Head of caudate nucleus (tissue), 42 donors: Measurements from ENCODE around the gene WDR86.

Experiments used
- DNase-seq, 42 donors: peaks; one replicate each; pipeline versions ENCODE4 v3.0.0 to v3.0.0-alpha.2; 2020 to 2021; ENCODE audit warnings: mixed read lengths in 7 of 42
- intact Hi-C: fragments of 100-400 bp; cut with DNase I; formaldehyde crosslinking; loops from one replicate; pipeline ENCODE4 v1.15.0; 2022

WDR86 gene

DNA sequence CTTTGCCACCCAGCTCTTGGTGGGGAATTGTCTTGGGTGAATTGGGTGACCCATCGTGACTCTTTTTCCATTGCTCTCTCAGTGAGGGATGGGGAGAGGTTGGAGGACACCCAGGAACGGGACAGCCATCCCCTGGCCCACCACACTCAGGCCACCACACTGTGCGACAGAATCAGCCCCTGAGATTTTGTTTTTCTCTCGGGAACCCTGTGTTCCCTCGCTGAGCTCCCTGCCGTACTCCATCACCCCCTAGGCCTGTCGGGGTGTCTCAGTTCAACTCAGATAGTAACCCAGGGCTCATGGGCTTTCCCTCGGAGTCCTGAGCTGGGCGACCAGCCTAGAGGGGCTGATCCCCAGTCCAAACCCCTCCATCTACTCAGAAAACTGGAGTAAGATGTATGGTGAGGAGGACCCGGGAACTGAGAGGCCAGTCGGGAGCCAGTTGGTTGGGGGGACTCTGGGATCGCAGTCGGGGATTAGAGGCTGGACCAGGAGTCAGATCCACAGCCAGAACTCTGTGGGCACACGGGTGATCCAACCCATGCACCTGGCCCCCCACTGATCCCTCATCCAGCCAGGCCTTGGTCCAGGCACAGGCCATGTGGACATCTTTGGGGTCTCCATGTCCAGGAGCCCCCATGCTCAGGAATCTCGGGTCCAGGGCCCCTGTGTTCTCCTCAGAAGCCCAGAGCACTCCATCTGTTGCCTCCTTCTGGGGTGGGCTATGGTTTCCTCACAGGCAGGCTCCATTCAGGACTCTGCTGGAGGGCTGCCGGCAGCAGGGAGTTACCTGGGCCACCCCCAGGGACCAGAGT lies 20.8 kb upstream of the WDR86 start:
- intact Hi-C loops, result no loop called here
- DNase-seq, result no peak

DNA sequence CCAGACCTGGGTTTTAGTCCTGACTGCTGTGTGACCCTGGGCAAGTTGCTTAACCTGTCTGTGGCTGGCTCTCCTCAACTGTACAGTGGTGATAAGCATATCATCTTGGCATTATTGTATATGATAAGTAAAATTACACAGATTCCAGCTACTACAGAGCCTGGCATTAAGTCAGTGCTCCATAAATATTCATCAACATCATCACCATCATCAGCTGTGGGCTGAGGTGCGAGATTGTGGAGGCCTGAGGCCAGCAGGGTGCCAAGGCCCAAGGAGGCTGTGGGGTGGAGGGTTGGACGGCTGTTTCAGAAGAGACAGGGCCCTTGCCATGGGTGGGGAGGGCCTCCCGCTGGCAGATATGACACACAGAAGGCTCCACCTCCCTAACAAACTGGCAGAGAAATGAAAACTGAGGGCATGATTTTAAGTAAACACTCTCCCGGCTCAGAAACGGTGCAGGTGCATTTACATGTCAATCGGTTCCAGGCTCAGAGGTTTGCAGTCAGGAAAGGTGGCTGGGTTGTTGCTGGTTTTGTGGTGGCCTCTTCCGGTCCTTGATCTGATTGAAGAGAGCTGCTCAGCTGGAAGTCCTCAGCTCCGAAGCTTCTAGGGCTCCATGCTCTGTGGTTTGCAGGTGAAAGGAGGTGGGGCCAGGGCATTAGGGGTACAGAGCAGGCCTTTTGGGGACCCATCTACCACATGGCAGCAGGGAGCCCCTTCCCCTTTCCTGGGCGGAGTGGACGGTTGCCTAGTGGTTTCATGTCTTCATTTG lies 19.9 kb upstream of the WDR86 start:
- intact Hi-C loops, result no loop called here
- no peak for DNase-seq

DNA sequence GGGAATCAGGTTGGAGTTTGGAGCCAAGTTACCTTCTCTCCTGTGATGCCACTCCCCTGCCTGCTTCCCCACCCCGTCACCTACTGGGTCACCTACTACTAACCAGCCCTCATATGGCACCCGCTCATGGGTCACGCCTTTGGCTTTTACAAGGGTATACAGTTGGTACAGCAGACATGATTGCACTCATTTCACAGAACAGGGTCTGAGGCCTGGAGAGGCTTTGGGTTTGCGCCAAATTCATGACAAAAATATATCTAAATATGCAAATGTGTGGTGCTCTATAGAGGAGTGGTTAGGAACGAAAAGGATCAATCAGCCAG lies 19.4 kb upstream of the WDR86 start:
- DNase-seq, result no peak
- intact Hi-C loops, result no loop called here

DNA sequence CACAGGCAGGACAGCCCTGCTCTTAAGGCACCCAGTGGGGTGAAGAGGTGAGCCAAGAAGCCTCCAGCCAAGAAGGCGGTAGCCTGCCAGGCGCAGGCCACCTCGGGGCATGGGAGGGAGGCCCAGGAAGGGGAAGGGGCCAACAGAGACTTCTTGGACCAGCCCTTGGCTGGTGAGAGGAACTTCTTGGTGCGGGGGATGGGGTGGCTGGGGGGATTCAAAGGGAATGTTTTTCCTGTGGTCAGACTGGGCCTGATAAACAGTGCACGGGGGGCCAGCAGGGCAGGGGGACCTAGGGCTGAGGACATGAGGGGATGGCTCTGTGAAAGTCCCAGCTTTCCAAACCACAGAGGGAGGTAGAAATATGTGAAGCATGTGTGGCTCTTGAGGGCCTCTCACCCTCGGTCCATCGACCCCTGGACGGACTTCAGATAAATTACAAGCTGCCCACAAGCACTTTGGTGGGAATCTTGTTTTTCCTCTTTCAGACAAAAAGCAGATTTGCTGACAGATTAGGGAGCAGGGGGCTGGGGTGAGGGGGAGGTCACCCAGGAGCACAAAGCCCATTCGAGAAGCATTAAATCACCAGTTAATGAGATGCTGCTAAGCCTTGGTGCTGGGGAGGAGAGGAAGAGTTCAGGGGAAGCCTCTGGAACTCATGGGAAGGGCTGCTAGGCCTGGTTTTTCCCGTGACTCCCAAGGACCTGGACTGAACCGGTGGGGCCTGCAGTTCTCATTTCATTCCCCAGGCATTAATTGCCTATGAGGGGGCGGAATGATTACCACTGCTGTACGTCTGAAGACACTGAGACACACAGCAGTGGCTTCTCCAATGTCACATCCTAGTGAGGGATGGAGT lies 18.8 kb upstream of the WDR86 start:
- peak in 14 of 42 donors; percentile 20 to 72 (median 46) for DNase-seq
- intact Hi-C loops, result no loop called here

DNA sequence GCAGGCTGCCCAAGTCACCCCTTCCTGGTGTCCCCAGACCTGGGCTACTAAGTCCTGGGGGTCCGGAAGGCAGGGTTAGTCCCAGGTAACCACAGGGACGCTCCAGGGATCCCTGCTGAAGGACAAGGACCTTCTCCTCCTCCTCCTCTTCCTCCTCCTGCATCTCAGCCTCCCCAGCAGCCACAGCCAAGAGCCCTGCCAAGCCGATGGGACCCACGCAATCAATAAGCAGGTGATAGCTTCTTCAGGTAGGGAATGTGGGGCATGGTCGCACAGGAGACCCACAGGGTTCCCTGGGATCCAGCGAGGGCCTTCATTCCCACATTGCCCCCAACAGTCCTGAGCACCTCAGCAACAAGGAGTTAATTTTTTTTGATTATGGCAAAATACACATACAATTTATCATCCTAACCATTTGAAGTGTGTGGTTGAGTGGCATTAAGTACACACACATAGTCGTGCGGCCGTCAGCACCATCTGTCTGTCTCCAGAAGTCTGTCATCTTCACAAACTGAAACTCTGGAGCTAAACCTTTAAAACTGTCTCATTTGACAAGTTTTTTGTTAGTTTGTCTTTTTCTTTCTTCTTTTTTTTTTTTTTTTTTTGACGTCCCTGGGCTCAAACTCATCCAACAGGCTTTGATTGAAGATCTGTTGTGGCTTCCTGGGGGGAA lies 18.0 kb upstream of the WDR86 start:
- no peak for DNase-seq
- intact Hi-C loops, result no loop called here

DNA sequence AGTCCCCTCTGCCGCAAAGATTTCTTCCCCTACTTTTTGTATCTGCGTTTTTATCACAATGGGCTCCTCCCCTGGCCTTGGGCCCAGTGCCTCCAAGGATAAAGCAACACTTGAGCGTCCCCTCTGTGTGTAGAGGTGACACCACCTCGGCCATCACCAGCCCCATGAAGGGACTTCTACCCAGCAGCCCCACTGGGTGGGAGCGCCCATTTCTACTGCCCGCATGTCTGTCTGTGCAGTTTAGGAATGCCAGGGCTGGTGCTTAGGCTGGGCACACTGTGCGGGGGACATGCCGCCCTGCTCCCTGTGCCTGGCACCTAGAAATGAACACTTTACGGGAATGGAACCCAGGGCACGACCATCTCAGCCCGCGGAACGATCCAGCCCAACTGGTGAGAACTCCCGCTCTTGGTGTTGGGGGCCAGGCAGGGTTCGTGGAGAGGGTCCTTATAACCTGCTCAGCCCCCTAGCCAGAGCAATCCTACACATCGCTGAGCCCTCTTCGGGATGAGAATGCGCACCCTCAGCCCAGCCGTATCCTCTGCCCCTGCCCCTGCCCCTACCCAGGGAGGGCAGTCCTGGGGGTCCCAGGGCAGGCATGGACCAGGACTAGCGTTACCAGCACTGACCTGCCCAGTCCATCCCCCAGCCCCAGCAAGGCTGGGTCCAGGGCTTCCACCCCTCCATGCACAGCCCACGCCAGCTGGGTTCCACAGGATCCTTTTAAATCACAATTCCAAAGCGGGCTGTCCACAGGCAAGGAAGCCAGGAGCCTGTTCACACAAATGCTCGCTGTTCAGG lies 17.3 kb upstream of the WDR86 start:
- intact Hi-C loops, result no loop called here
- DNase-seq, result no peak

DNA sequence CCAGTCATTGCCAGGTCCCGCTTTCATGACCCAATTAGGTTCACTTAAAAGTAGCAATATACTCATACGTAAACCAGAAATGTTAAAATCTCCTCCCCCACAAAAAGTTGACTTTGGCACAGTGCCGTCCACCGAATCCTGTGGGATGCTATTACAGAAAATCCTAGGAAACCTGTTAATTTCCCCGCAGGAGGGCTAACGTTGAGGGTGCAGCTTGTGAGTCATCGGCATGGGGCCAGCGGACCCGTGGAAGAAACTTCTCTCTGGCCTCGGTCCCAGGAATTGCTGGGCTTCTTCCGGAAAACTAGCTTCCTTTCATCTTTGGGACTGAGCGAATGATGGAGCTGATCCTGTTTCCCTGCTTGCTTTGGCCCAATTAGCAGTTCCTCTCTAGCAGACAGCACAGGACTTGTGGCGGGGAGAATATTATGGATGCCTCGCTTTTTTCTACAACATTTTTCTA lies 16.6 kb upstream of the WDR86 start:
- intact Hi-C loops, result no loop called here
- peak in 7 of 42 donors; percentile 16 to 71 (median 49) for DNase-seq

DNA sequence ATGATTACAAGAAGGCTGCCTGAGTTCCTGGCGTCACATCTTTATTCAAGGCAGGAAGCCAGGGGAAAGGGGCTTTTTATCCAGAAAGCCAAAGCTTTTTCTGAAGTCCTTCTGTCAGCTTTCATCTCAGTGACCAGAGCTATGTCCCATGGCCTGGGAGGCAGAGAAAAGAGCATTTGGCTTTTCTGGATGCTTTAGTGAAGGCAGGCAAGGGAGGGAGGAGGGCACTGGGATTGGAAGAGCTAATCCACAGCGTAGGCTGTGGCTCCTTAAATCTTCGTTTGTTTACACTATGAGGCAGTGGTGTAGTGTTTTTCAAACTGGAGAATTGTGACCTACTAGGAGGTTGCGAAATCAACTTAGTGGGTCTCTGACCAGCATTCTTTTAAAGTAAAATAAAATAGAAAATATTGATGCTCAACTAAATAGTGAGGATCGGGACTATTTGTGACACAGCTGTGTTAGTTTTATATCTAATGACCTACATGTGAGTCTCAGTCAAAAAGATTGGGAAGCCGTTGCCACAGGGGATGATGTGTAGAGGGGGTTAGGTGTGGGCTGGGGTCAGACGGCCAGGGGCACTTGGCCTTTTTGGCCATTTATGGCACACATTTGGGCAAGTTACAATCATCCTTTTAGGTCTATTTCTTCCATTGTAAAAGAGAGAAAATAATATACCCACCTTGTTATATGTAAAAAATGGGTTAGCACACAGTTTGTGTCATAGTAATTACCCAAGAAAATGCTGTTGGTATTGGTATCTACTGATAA lies 16.0 kb upstream of the WDR86 start:
- DNase-seq, result no peak
- intact Hi-C loops, result no loop called here

DNA sequence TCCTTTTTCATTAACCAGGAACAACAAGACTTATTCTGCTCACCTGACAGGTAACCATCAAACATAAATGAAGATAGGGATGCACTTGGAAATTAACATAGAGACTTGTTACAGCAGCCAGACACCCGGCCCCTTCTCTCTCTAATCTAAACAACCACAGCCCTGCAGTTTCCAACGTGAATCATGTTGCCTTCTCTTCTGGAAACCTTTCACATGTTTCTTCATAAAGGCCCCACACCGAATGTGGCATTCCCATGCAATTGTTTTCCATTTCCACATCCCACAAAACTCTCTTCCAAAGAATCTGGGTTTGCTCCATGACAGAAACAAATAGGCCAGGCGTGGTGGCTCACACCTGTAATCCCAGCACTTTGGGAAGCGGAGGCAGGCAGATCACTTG lies 15.0 kb upstream of the WDR86 start:
- no peak for DNase-seq
- intact Hi-C loops, result no loop called here

DNA sequence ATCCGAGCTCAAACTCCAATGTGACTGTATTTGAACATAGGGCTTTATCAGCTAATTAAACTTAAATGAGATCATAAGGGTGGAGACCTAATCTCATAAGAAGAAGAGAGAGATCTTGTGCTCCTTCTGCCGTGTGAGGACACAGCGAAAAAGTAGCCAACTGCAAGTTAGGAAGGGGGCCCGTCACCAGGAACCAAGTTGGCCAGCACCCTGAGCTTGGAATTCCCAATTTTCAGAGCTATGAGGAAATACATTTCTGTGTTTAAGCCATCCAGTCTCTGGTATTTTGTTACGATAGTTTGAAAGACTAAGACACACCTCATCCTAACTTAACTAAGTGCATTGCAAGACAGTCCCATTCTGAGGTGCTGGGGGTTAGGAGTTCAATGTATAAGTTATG lies 14.1 kb upstream of the WDR86 start:
- no peak for DNase-seq

DNA sequence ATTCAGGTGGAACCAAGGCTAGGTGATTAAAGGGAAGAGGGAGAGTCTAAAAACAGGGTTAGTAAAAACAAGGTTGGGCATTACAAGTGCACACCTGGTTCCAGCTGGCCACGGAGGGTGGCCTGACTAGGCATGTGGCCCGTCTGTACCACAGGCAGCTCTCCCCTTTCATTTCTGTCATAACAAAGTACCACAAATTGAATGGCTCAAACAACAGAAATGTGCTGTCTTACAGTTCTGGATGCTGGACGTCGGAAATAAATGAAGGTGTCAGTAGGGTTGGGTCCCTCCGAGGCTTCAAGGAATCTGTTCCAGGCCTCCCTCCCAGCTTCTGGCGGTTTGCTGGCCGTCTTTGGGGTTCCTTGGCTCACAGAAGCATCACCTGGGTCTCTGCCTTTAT lies 13.4 kb upstream of the WDR86 start:
- DNase-seq, result no peak
- intact Hi-C loops, result no loop called here

More for the DNA sequence above, 14.1 kb upstream of the WDR86 start:
- intact Hi-C loops, result no loop called here

DNA sequence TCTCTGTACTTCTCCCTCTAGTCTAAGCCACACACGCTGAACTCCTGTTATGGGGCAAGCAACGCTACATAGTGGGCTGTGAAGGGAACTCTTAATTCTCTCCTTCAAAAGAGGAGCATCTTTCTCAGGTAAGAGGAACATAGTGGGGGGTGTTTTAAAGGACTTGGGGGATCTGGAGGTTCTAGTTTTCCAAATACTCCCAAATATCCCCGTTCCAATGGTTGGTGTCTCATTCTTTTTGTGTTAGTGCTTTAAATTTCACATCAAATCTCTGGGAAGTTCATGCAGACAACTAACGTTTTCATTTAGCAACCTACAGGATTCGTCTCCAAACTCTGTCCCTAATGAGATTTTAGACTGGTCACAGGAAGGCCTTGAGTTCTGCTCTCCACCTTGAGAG lies 12.4 kb upstream of the WDR86 start:
- intact Hi-C loops, result no loop called here
- no peak for DNase-seq

DNA sequence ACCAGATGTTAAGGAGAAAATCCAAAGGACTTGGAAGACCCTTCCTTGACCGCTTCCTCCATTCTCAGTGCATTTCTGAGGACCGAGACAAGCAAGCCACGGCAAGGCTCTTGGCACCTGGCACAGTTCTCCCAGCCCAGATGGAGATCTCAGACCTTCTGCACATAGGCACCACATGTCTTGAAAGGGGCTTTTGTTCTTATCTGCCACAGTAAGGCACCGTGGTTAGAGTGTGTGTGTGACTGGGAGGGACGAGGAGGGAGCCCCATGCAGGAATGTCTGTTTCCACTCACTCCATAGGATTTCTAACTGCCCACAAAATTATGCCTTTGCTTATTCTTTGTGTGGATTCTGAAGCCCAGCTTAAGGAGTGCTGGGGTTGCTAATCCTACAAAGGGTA lies 10.3 kb upstream of the WDR86 start:
- no peak for DNase-seq
- intact Hi-C loops, result no loop called here

DNA sequence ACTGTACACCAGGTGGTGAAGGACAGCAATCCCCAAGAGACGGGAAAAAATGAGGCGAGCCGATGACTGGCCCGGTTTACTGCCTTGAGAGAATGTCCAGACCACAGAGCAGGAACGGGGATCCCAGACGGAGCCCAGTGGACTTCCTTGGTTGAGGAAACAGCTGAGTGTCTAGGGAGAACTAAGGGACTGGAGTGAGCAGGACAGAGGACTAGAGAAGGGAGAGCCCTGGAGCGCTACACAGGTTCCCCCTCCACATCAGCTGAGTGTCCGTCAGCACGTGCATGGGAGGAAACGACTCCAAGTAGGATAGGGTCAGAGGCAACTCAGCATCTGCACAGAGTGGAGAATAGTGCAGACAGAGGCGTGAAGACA lies 7.1 kb upstream of the WDR86 start:
- intact Hi-C loops, result no loop called here
- no peak for DNase-seq

DNA sequence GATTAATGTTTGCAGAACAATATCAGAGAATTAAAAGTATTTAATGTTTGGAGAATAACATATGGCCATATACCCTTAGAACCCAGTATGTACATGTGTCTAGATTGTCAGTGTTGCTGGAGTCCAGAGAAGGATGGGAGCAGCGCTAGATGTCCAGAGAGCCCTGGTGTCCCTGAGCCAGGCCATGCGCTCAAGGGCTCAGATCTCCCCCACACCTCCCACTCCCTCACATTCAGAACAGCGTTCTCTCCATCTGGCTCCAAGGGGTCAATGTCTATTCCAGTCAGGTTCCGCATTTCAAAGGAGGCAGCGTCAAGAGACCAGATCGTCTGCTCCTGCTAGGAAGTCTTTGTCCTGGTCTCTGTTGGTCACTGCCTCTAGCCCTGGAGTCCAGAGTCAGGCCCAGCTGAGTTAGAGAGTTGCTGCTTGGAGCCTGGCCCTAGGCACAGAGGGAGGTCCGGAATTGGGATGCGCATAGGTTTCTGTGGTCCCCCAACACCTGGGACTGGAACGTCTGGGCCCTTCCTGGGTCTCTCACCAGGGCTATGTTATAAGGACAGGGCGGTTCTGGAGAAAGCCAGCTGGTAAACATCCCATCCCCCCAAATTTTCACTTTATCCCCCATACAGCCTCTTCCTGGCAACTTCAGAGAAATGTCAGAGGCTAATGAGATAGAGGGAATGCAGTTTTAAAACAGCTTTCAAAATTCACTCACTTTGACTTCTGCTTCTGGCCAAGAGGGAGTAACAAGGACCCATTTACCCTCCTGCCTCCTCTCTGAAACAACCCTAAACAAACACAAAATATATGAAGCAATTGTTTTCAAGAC lies 6.5 kb upstream of the WDR86 start:
- no peak for DNase-seq
- intact Hi-C loops, result no loop called here

DNA sequence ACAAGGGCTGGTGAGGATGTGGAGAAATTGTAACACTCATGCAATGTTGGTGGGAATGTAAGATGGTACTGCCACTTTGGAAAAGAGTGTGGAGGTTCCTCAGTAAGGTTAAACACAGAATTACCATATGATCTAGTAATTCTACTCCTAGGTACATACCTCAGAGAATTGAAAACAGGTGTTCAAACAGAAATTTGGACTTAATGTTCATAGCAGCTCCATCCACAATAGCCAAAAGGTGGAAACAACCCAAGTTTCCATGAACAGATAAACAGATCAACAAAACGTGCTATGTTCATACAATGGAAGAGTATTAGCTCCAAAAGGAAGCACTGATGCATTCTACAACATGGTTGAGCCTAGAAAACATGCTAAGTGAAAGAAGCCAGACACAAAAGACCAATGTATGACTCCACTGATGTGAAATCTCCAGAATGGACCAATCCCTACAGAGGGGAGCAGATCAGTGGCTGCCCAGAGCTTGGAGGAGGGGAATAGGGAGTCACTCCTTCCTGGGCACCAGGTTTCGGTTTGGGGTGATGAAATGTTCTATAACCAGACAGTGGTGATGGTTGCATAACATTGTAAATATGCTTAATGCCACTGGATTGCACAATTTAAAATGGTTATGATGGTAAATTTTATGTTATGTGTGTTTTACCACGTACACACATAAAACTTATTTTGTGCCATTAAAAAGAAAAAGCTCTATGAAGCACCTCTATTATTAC lies 5.7 kb upstream of the WDR86 start:
- intact Hi-C loops, result no loop called here
- no peak for DNase-seq
